ENCODE results near the gene KIF12. TPM values are rescaled to one million over a fixed set of nuclear protein-coding genes. Genes with fewer than 3 reads are reported as not detected.

The KIF12 gene
- total and polyA plus RNA-seq, 2 of the 13 experiments (the other 11 are each of a cell fraction or from before 2014, with no cell fraction given), result 1.8 to 12.5 TPM

- TF ChIP-seq ZNF800 (CRISPR knock-in tag; IDR thresholded peaks at IDR 0.05) (no peak; the same call in 1 of the 2 replicates), SNRNP70 (IDR thresholded peaks at IDR 0.05; ENCODE audit: low read depth, low read length) (no peak), HDAC1 (CRISPR knock-in tag; IDR thresholded peaks at IDR 0.05) (peak; percentile 99), ZMAT3 (CRISPR knock-in tag; conservative IDR thresholded peaks at IDR 0.05) (no peak), RARA (CRISPR knock-in tag; IDR thresholded peaks at IDR 0.05) (peak; percentile 100), KDM1A (CRISPR knock-in tag; IDR thresholded peaks at IDR 0.05) (peak; percentile 96; the same call in 1 of the 2 replicates), FLYWCH1 (CRISPR knock-in tag; IDR thresholded peaks at IDR 0.05) (no peak), ZBTB4 (CRISPR knock-in tag; IDR thresholded peaks at IDR 0.05; ENCODE audit: borderline replicate concordance) (peak; percentile 89; the same call in 1 of the 2 replicates), FOXK1 (CRISPR knock-in tag; IDR thresholded peaks at IDR 0.05; ENCODE audit: borderline replicate concordance, low read depth) (peak; percentile 96), ZKSCAN8 (CRISPR knock-in tag; IDR thresholded peaks at IDR 0.05; ENCODE audit: borderline replicate concordance) (peak; percentile 89; the same call in 1 of the 2 replicates), MXD4 (CRISPR knock-in tag; IDR thresholded peaks at IDR 0.05) (peak; percentile 88), GRHL1 (CRISPR knock-in tag; conservative IDR thresholded peaks at IDR 0.05) (no peak), GMEB1 (CRISPR knock-in tag; IDR thresholded peaks at IDR 0.05; ENCODE audit: borderline replicate concordance) (peak; percentile 66; the same call in 1 of the 2 replicates), ZNF563 (CRISPR knock-in tag; IDR thresholded peaks at IDR 0.05) (peak; percentile 76)
These were observed 20.9 kb downstream of the KIF12 start, which contains the start of gene AMBP (continued) for GRCh38 chr9:114078021-114078780.
